SKM-1 (cell line): ENCODE measurements around the gene CT45A3.
"Not testable (repeated sequence)": the region's sequence is repeated elsewhere in the genome, so short reads cannot be mapped to it uniquely, and the experiment has no call there.

Experiments
- DNase-seq: peaks from one replicate; lab custom pipeline; 2025; ENCODE audit not compliant: unreplicated experiment; lab: John Stamatoyannopoulos, UW

CT45A3 gene

GRCh38 chrX:135768091-135768490 lies at the start of gene CT45A3:
CT45A3 (minus strand) TSS chrX:135768191; CDS start chrX:135764444, 3,747 bp downstream.
- not testable (repeated sequence) for DNase-seq

GRCh38 chrX:135802687-135803086 lies 34.7 kb upstream of the CT45A3 start, which contains the start of gene CT45A6:
CT45A6 (minus strand) TSS chrX:135802787; CDS start chrX:135798993, 3,794 bp downstream.
- DNase-seq, result not testable (repeated sequence)

GRCh38 chrX:135785403-135785802 lies 17.4 kb upstream of the CT45A3 start, which contains the start of gene CT45A5:
CT45A5 (minus strand) TSS chrX:135785503; CDS start chrX:135781729, 3,774 bp downstream.
- DNase-seq, result not testable (repeated sequence)

- not testable (repeated sequence) for DNase-seq
These were observed 23.3 kb downstream of the CT45A3 start for GRCh38 chrX:135744739-135745138.

- no peak for DNase-seq
These were observed 26.7 kb downstream of the CT45A3 start for GRCh38 chrX:135741192-135741715.

- DNase-seq, result no peak
These were observed 27.3 kb downstream of the CT45A3 start for GRCh38 chrX:135740681-135741149.

GRCh38 chrX:135737366-135738071 lies 30.5 kb downstream of the CT45A3 start:
- no peak for DNase-seq

GRCh38 chrX:135734666-135735065 lies 33.3 kb downstream of the CT45A3 start:
- not testable (repeated sequence) for DNase-seq

- no peak for DNase-seq
These were observed 54.2 kb downstream of the CT45A3 start for GRCh38 chrX:135713795-135714194.

GRCh38 chrX:135713183-135713689 lies 54.8 kb downstream of the CT45A3 start, which contains the start of gene CT45A1:
CT45A1 (plus strand) TSS chrX:135713639; CDS start chrX:135718941, 5,302 bp downstream.
- DNase-seq, result not testable (repeated sequence)
